ENCODE data around the gene RAP1GAP. TPM values are rescaled to one million over a fixed set of nuclear protein-coding genes. Genes with fewer than 3 reads are reported as not detected.

The RAP1GAP gene
- total and polyA plus RNA-seq, 2 of the 13 experiments (the other 11 are each of a cell fraction or from before 2014, with no cell fraction given): 11.9 to 37.5 TPM

GRCh38 chr1:21669258-21670058 lies at the start of gene RAP1GAP (continued):
- peak; percentile 84 for TF ChIP-seq MLX (CRISPR knock-in tag; IDR thresholded peaks at IDR 0.05)
- no peak for TF ChIP-seq XBP1 (CRISPR knock-in tag; IDR thresholded peaks at IDR 0.05)
- no peak for TF ChIP-seq ZNF318 (CRISPR knock-in tag; IDR thresholded peaks at IDR 0.05)
- TF ChIP-seq CREBL2 (CRISPR knock-in tag; IDR thresholded peaks at IDR 0.05; ENCODE audit: borderline replicate concordance): peak; percentile 34; the same call in 1 of the 2 replicates
- TF ChIP-seq ZEB1 (IDR thresholded peaks at IDR 0.05; ENCODE audit: insufficient replicate concordance, low read depth): peak; percentile 64
- peak; percentile 95 for TF ChIP-seq ELF3 (CRISPR knock-in tag; IDR thresholded peaks at IDR 0.05)
- TF ChIP-seq, protein P1, sequence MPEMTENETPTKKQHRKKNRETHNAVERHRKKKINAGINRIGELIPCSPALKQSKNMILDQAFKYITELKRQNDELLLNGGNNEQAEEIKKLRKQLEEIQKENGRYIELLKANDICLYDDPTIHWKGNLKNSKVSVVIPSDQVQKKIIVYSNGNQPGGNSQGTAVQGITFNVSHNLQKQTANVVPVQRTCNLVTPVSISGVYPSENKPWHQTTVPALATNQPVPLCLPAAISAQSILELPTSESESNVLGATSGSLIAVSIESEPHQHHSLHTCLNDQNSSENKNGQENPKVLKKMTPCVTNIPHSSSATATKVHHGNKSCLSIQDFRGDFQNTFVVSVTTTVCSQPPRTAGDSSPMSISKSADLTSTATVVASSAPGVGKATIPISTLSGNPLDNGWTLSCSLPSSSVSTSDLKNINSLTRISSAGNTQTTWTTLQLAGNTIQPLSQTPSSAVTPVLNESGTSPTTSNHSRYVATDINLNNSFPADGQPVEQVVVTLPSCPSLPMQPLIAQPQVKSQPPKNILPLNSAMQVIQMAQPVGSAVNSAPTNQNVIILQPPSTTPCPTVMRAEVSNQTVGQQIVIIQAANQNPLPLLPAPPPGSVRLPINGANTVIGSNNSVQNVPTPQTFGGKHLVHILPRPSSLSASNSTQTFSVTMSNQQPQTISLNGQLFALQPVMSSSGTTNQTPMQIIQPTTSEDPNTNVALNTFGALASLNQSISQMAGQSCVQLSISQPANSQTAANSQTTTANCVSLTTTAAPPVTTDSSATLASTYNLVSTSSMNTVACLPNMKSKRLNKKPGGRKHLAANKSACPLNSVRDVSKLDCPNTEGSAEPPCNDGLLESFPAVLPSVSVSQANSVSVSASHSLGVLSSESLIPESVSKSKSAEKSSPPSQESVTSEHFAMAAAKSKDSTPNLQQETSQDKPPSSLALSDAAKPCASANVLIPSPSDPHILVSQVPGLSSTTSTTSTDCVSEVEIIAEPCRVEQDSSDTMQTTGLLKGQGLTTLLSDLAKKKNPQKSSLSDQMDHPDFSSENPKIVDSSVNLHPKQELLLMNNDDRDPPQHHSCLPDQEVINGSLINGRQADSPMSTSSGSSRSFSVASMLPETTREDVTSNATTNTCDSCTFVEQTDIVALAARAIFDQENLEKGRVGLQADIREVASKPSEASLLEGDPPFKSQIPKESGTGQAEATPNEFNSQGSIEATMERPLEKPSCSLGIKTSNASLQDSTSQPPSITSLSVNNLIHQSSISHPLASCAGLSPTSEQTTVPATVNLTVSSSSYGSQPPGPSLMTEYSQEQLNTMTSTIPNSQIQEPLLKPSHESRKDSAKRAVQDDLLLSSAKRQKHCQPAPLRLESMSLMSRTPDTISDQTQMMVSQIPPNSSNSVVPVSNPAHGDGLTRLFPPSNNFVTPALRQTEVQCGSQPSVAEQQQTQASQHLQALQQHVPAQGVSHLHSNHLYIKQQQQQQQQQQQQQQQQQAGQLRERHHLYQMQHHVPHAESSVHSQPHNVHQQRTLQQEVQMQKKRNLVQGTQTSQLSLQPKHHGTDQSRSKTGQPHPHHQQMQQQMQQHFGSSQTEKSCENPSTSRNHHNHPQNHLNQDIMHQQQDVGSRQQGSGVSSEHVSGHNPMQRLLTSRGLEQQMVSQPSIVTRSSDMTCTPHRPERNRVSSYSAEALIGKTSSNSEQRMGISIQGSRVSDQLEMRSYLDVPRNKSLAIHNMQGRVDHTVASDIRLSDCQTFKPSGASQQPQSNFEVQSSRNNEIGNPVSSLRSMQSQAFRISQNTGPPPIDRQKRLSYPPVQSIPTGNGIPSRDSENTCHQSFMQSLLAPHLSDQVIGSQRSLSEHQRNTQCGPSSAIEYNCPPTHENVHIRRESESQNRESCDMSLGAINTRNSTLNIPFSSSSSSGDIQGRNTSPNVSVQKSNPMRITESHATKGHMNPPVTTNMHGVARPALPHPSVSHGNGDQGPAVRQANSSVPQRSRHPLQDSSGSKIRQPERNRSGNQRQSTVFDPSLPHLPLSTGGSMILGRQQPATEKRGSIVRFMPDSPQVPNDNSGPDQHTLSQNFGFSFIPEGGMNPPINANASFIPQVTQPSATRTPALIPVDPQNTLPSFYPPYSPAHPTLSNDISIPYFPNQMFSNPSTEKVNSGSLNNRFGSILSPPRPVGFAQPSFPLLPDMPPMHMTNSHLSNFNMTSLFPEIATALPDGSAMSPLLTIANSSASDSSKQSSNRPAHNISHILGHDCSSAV (CRISPR knock-in tag; IDR thresholded peaks at IDR 0.05; ENCODE audit: borderline replicate concordance): no peak
- TF ChIP-seq ZNF552 (CRISPR knock-in tag; IDR thresholded peaks at IDR 0.05; ENCODE audit: borderline replicate concordance): peak; percentile 87
- peak; percentile 36; the same call in 1 of the 2 replicates for TF ChIP-seq HNRNPUL1 (IDR thresholded peaks at IDR 0.05; ENCODE audit: low read depth, low read length)
- peak; percentile 89; the same call in 1 of the 2 replicates for TF ChIP-seq ZNF607 (CRISPR knock-in tag; IDR thresholded peaks at IDR 0.05; ENCODE audit: borderline replicate concordance)
- peak; percentile 97 for TF ChIP-seq HNF4A (CRISPR knock-in tag; IDR thresholded peaks at IDR 0.05)

Measured in HepG2 (cell line).